HL-60 (cell line): ENCODE measurements around the gene CHST3.

Experiments used
- CTCF ChIP-seq: IDR thresholded peaks from one replicate; pipeline ENCODE4 v1.5.1; 2011; ENCODE audit warnings: low read length, control low read depth, inconsistent platforms; ENCODE audit not compliant: insufficient read depth
- POLR2AphosphoS5 ChIP-seq: IDR thresholded peaks from 2 replicates; pipeline ENCODE4 v1.6.1; 2012; ENCODE audit warnings: low read depth

GRCh38 chr10:71959526-71959925 is 4.7 kb upstream of the CHST3 start:
- TF ChIP-seq CTCF (no peak), POLR2AphosphoS5 (no peak)
